ENCODE measurements around the gene VILL.

GRCh38 chr3:37967260-37967881 lies 23.2 kb upstream of the VILL start:
- TF ChIP-seq POLR2A (IDR thresholded peaks at IDR 0.05) (no peak), CTCF (IDR thresholded peaks at IDR 0.05) (peak; percentile 67 to 86 (median 74))

Measured in body of pancreas (tissue), 4 donors.